8988T (cell line): Measurements from ENCODE around the gene ME3.
"Not testable (repeated sequence)": the region's sequence is repeated elsewhere in the genome, so short reads cannot be mapped to it uniquely, and the experiment has no call there.

ENCODE experiments used
- DNase-seq: peaks from one replicate; pipeline ENCODE4 v3.0.0; 2011

ME3 gene

GRCh38 chr11:86580535-86580934 is 91.9 kb downstream of the ME3 start:
- no peak for DNase-seq

- no peak for DNase-seq
These were observed 93.0 kb downstream of the ME3 start for GRCh38 chr11:86579406-86579731.

- DNase-seq: no peak
These were observed 93.5 kb downstream of the ME3 start for GRCh38 chr11:86578727-86579405.

GRCh38 chr11:86577644-86578636 is 94.5 kb downstream of the ME3 start:
- DNase-seq: no peak

GRCh38 chr11:86576946-86577624 is 95.3 kb downstream of the ME3 start:
- no peak for DNase-seq

GRCh38 chr11:86575927-86576326 is 96.5 kb downstream of the ME3 start:
- DNase-seq: no peak

- no peak for DNase-seq
These were observed 97.1 kb downstream of the ME3 start for GRCh38 chr11:86575208-86575855.

GRCh38 chr11:86574493-86575207 is 97.8 kb downstream of the ME3 start:
- no peak for DNase-seq

GRCh38 chr11:86571273-86571948 is 101.0 kb downstream of the ME3 start:
- peak; percentile 44 for DNase-seq

- no peak for DNase-seq
These were observed 102.0 kb downstream of the ME3 start for GRCh38 chr11:86570451-86570850.

GRCh38 chr11:86570020-86570419 is 102.4 kb downstream of the ME3 start:
- no peak for DNase-seq

GRCh38 chr11:86569109-86569508 is 103.3 kb downstream of the ME3 start:
- DNase-seq: no peak

GRCh38 chr11:86565801-86566312 is 106.6 kb downstream of the ME3 start:
- no peak for DNase-seq

- DNase-seq: no peak
These were observed 107.0 kb downstream of the ME3 start for GRCh38 chr11:86565388-86565787.

GRCh38 chr11:86562842-86563241 is 109.6 kb downstream of the ME3 start:
- DNase-seq: not testable (repeated sequence)

GRCh38 chr11:86559311-86559945 is 113.0 kb downstream of the ME3 start:
- DNase-seq: no peak

GRCh38 chr11:86558841-86559240 is 113.6 kb downstream of the ME3 start:
- DNase-seq: no peak

- DNase-seq: no peak
These were observed 114.2 kb downstream of the ME3 start for GRCh38 chr11:86558207-86558606.

- DNase-seq: no peak
These were observed 116.5 kb downstream of the ME3 start for GRCh38 chr11:86555866-86556265.

- no peak for DNase-seq
These were observed 117.0 kb downstream of the ME3 start for GRCh38 chr11:86555401-86555800.

- no peak for DNase-seq
These were observed 119.2 kb downstream of the ME3 start for GRCh38 chr11:86553265-86553664.
